ENCODE results near the gene PTGDR2.

The PTGDR2 gene

GRCh38 chr11:60809249-60809648 lies 46.5 kb downstream of the PTGDR2 start:
- DNase-seq = no peak

GRCh38 chr11:60803273-60803936 lies 52.3 kb downstream of the PTGDR2 start:
- DNase-seq = no peak

- no peak for DNase-seq
Observed at GRCh38 chr11:60801194-60801593, 54.6 kb downstream of the PTGDR2 start.
